ENCODE measurements around the gene IMMP2L. TPM values are rescaled to one million over a fixed set of nuclear protein-coding genes. Genes with fewer than 3 reads are reported as not detected.

The IMMP2L gene
- total RNA-seq, 4 donors from 2014 or later: 12.4 to 31.7 (median 22.8) TPM

GRCh38 chr7:110987127-110987693 lies 575.1 kb downstream of the IMMP2L start:
- ATAC-seq (ENCODE audit: low FRiP score): no peak
- no peak for DNase-seq (ENCODE audit: low spot score)
- TF ChIP-seq, protein P1, sequence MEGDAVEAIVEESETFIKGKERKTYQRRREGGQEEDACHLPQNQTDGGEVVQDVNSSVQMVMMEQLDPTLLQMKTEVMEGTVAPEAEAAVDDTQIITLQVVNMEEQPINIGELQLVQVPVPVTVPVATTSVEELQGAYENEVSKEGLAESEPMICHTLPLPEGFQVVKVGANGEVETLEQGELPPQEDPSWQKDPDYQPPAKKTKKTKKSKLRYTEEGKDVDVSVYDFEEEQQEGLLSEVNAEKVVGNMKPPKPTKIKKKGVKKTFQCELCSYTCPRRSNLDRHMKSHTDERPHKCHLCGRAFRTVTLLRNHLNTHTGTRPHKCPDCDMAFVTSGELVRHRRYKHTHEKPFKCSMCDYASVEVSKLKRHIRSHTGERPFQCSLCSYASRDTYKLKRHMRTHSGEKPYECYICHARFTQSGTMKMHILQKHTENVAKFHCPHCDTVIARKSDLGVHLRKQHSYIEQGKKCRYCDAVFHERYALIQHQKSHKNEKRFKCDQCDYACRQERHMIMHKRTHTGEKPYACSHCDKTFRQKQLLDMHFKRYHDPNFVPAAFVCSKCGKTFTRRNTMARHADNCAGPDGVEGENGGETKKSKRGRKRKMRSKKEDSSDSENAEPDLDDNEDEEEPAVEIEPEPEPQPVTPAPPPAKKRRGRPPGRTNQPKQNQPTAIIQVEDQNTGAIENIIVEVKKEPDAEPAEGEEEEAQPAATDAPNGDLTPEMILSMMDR (IDR thresholded peaks at IDR 0.05): no peak

- no peak for ATAC-seq (ENCODE audit: low FRiP score)
- DNase-seq (ENCODE audit: low spot score): no peak
- TF ChIP-seq, protein P1 (IDR thresholded peaks at IDR 0.05): no peak
These were observed 578.4 kb downstream of the IMMP2L start for GRCh38 chr7:110983822-110984456.

GRCh38 chr7:110977127-110977737 lies 585.1 kb downstream of the IMMP2L start:
- TF ChIP-seq, protein P1 (IDR thresholded peaks at IDR 0.05): no peak

GRCh38 chr7:110975486-110975885 lies 586.8 kb downstream of the IMMP2L start:
- ATAC-seq (ENCODE audit: low FRiP score) (no peak), DNase-seq (ENCODE audit: low spot score) (no peak)
- TF ChIP-seq, protein P1 (IDR thresholded peaks at IDR 0.05): no peak

More at GRCh38 chr7:110977127-110977737, 585.1 kb downstream of the IMMP2L start:
- ATAC-seq (ENCODE audit: low FRiP score) (no peak), DNase-seq (ENCODE audit: low spot score) (no peak)

GRCh38 chr7:110974441-110974840 lies 587.9 kb downstream of the IMMP2L start:
- DNase-seq (ENCODE audit: low spot score) (no peak), ATAC-seq (ENCODE audit: low FRiP score) (no peak)
- TF ChIP-seq, protein P1 (IDR thresholded peaks at IDR 0.05): no peak

GRCh38 chr7:110973196-110973990 lies 588.9 kb downstream of the IMMP2L start:
- DNase-seq (ENCODE audit: low spot score) (no peak), ATAC-seq (ENCODE audit: low FRiP score) (no peak)
- TF ChIP-seq, protein P1 (IDR thresholded peaks at IDR 0.05): no peak
